ENCODE measurements around the gene SEC24C. TPM values are rescaled to one million over a fixed set of nuclear protein-coding genes. Genes with fewer than 3 reads are reported as not detected.

SEC24C gene
- total RNA-seq, 1 experiment from 2014 or later, result 74.9 TPM

GRCh38 chr10:73781548-73781878 is 37.3 kb downstream of the SEC24C start:
- intact Hi-C loops (cut with micrococcal nuclease; ENCODE audit: unreplicated experiment), result no loop called here
- H3K9me3 ChIP-seq (ENCODE audit: low read depth, low read length, poor library complexity, severe bottlenecking), result no peaks in the 10 kb centered on the region
- H3K27ac ChIP-seq (ENCODE audit: low read depth, low read length, poor library complexity, severe bottlenecking), result peak overlapping the region; percentile 93
- BruUV-seq (replicated peaks), result no TSS peak
- H3K4me1 ChIP-seq (ENCODE audit: insufficient read depth, low read length, poor library complexity, severe bottlenecking), result peaks cover 11% of the 10 kb centered on the region
- DNase-seq (ENCODE audit: low spot score), result no peak
- H3K36me3 ChIP-seq (ENCODE audit: insufficient read depth, low read length, poor library complexity, severe bottlenecking), result peaks cover 13% of the 10 kb centered on the region
- H3K27me3 ChIP-seq (replicated peaks; ENCODE audit: insufficient read depth, low read depth, low read length, poor library complexity), result no peaks in the 10 kb centered on the region
- CTCF ChIA-PET, result no interaction called here
- no peak for TF ChIP-seq EZH2 (IDR thresholded peaks at IDR 0.05; ENCODE audit: borderline replicate concordance, low read depth, low read length, poor library complexity, severe bottlenecking)
- TF ChIP-seq CTCF (conservative IDR thresholded peaks at IDR 0.05; ENCODE audit: low read depth, low read length), result no peak
- peak overlapping the region; percentile 87 for H3K4me3 ChIP-seq (ENCODE audit: low read depth, low read length, poor library complexity, severe bottlenecking)
- POLR2A ChIA-PET (ENCODE audit: low non-redundant PET), result no interaction called here

- BruUV-seq (replicated peaks), result no TSS peak
- peak; percentile 91 for DNase-seq (ENCODE audit: low spot score)
- ChIA-PET POLR2A (ENCODE audit: low non-redundant PET) (no interaction called here), CTCF (no interaction called here)
- TF ChIP-seq CTCF (conservative IDR thresholded peaks at IDR 0.05; ENCODE audit: low read depth, low read length) (no peak), EZH2 (IDR thresholded peaks at IDR 0.05; ENCODE audit: borderline replicate concordance, low read depth, low read length, poor library complexity, severe bottlenecking) (no peak)
- Histone ChIP-seq H3K4me3 (ENCODE audit: low read depth, low read length, poor library complexity, severe bottlenecking) (peak within 1 kb of the TSS; percentile 87), H3K27me3 (replicated peaks; ENCODE audit: insufficient read depth, low read depth, low read length, poor library complexity) (no peaks in the 10 kb centered on the region), H3K36me3 (ENCODE audit: insufficient read depth, low read length, poor library complexity, severe bottlenecking) (peaks cover 13% of the 10 kb centered on the region), H3K4me1 (ENCODE audit: insufficient read depth, low read length, poor library complexity, severe bottlenecking) (peaks cover 13% of the 10 kb centered on the region), H3K9me3 (ENCODE audit: low read depth, low read length, poor library complexity, severe bottlenecking) (no peaks in the 10 kb centered on the region), H3K27ac (ENCODE audit: low read depth, low read length, poor library complexity, severe bottlenecking) (peak within 1 kb of the TSS; percentile 93)
- intact Hi-C loops (cut with micrococcal nuclease; ENCODE audit: unreplicated experiment), result no loop called here
Observed at GRCh38 chr10:73781879-73782748, 37.9 kb downstream of the SEC24C start, which contains the start of gene CHCHD1. CHCHD1 (plus strand) TSS chr10:73782048; CDS start chr10:73782076, 28 bp downstream.

- BruUV-seq (replicated peaks), result TSS peak; percentile 56
- CTCF ChIA-PET, result no interaction called here
- no peak for DNase-seq (ENCODE audit: low spot score)
- H3K27me3 ChIP-seq (replicated peaks; ENCODE audit: insufficient read depth, low read depth, low read length, poor library complexity), result no peaks in the 10 kb centered on the region
- no peaks in the 10 kb centered on the region for H3K9me3 ChIP-seq (ENCODE audit: low read depth, low read length, poor library complexity, severe bottlenecking)
- TF ChIP-seq EZH2 (IDR thresholded peaks at IDR 0.05; ENCODE audit: borderline replicate concordance, low read depth, low read length, poor library complexity, severe bottlenecking) (no peak), CTCF (conservative IDR thresholded peaks at IDR 0.05; ENCODE audit: low read depth, low read length) (no peak)
- H3K4me1 ChIP-seq (ENCODE audit: insufficient read depth, low read length, poor library complexity, severe bottlenecking), result peaks cover 13% of the 10 kb centered on the region
- peak overlapping the region; percentile 93 for H3K27ac ChIP-seq (ENCODE audit: low read depth, low read length, poor library complexity, severe bottlenecking)
- H3K36me3 ChIP-seq (ENCODE audit: insufficient read depth, low read length, poor library complexity, severe bottlenecking), result peaks cover 13% of the 10 kb centered on the region
- POLR2A ChIA-PET (ENCODE audit: low non-redundant PET), result no interaction called here
- intact Hi-C loops (cut with micrococcal nuclease; ENCODE audit: unreplicated experiment), result no loop called here
- H3K4me3 ChIP-seq (ENCODE audit: low read depth, low read length, poor library complexity, severe bottlenecking), result peak overlapping the region; percentile 87
Observed at GRCh38 chr10:73782749-73783085, 38.5 kb downstream of the SEC24C start.
